NCI-H2227 treated with DMSO at 0.1 percent for 48 hours (cell line): ENCODE results near the gene CRNKL1.

Experiments used
- DNase-seq: peaks from one replicate; lab custom pipeline; 2025; lab: John Stamatoyannopoulos, UW

The CRNKL1 gene

GRCh38 chr20:20052074-20052970, at the start of gene CRNKL1, which contains the start of gene CFAP61:
Gene CRNKL1, minus strand, starts transcription at chr20:20052466. Its CDS starts 124 bp downstream, at chr20:20052342.
Gene CFAP61, plus strand, starts transcription at chr20:20052532. Its CDS starts 4,122 bp downstream, at chr20:20056654.
- DNase-seq: peak; percentile 96

DNA sequence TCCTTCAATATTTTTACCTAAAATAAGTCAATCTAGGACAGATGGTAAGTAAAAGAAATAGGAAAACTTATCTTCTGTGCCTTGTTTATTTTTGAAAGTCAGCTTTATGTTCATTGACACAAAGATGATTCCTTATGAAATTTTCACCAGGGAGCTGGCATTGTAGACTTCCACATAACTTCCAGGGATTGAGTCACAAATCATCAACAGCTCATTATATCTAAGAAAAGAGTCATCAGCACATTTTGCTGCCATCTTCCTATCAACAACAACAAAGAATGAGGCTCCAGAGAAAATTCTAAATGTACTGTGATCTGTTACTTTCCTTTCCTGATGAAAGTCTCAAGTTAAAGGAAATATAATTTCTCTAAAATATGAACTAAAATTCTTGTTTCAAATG, 48.6 kb upstream of the CRNKL1 start:
- no peak for DNase-seq

DNA sequence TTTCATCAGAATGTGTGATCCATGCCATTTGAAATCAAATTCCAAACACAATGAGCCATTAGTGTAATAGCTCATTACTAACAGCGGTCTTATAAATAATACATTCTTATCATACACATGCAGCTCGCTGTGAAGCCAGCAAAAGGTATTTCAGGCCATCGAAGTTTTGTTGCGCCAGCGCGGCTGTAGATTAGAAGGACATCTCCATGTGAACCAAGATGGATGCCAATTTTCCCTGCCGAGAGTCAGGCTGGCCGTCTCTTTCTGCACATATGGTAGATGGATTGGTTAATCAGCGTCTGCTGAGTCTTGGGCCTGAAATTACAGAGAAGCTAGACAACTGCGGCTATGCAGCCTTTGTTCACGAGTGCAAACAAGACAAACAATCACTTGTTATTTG, 44.2 kb upstream of the CRNKL1 start:
- peak; percentile 68 for DNase-seq

GRCh38 chr20:20095114-20095872, 43.0 kb upstream of the CRNKL1 start:
- DNase-seq: no peak

- no peak for DNase-seq
Measured at GRCh38 chr20:20094410-20094809, 42.1 kb upstream of the CRNKL1 start.

DNA sequence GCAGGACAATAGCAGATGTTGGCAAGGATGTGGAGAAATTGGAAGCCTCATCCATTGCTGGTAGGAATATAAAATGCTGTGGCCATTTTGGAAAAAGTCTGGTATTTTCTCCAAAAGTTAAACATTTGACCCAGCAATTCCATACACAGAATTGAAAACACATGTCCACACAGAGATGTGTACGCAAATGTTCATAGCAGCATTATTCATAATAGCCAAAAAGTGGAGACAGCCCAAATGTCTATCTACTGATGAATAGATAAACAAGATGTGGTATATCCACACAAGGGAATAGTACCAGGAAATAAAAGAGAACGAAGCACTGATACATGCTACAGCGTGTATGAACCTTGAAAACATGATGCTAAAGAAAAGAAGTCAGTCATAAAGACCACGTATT, 40.6 kb upstream of the CRNKL1 start:
- no peak for DNase-seq

DNA sequence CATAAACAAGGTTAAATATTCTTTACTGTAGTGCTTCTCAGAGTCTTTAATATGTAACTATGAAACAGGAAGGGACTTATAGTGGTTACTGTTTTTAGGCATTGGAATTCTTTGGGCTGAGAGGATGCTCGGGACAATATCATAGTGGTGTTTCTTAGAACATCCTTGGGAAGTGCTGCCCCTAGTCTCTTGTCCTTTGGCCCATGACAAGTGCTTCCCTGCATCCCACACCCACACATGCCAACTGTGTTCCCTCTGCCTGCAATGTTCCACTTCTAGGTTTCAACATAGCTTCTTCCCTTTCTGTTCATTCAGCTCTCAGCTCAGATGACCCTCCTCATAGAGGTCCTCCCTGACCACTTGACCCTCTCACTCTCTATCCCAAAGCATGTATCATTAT, 37.7 kb upstream of the CRNKL1 start:
- no peak for DNase-seq

DNA sequence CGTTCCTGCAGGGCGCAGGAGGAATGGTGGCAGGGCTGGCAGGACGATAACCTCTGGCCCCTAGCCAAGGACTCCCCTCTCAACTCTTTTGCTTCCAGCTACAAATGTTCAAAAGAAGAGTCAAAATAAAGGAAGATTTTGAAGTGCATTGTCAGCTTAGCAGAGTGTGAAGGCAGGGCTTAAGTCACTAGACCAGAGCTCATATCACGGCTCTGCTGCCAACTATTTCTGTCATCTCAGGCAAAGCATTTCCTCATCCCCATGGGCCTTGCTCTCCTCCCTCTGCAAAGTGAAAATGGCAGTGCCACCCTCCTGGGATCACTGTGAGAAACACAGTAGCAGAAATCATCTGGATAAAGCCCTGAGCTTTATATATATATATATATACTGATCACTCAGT, 36.8 kb upstream of the CRNKL1 start:
- DNase-seq: no peak

DNA sequence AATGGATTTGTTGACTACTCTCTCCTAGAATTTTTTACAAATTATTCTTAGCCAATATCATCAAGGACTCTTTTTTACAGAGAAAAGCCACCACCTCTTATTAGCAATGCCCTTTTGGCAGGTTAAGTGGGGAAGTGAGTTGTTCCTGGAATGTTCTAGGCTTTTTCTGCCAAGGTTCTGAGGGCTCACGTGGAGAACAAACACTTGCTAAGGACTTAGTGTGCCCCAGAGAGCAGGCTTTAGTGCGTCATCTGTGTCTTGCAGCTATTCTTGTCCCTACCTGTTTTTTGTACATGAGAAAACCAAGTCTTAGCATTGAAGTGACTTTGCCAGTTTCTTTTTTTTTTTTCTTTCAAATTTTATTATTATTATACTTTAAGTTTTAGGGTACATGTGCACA, 33.5 kb upstream of the CRNKL1 start:
- DNase-seq: no peak

DNA sequence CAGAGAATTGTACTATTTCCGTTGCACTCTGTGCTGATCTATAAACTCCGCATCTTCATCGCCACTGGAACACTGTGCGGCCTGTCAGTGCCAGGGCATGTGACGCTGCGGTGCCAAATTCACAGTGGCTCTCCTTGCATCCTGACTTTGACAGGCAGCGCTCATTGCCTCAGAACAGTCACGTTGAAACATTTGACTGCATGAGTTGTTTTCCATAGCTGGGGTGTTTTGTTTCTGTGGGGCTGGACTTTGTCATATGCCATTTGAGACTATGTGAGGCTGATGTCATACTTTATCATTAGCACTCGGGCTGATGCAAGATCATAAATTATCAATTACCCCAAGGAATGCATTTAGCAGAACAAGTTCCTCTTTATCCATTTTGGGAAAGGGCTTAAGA, 32.8 kb upstream of the CRNKL1 start:
- no peak for DNase-seq

GRCh38 chr20:20084296-20084752, 32.1 kb upstream of the CRNKL1 start:
- DNase-seq: no peak

DNA sequence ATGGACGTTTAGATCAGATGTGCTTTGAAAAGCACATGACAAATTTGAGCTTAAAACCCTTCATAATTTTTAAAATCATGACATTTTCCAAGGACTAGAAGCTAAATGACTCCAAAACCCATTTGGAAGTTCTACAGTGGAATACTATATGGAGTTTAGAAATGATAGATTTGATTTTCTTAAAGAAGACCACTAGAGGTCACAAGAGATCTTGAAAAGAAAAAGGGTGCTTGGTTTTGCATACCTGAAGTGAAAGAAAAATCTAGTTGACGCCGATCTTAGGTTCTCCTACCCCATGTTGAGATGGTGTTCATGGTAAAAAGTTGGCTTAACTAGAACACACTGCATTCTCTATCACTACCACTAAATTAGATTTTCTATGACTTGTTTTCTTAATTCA, 31.5 kb upstream of the CRNKL1 start:
- peak; percentile 86 for DNase-seq

DNA sequence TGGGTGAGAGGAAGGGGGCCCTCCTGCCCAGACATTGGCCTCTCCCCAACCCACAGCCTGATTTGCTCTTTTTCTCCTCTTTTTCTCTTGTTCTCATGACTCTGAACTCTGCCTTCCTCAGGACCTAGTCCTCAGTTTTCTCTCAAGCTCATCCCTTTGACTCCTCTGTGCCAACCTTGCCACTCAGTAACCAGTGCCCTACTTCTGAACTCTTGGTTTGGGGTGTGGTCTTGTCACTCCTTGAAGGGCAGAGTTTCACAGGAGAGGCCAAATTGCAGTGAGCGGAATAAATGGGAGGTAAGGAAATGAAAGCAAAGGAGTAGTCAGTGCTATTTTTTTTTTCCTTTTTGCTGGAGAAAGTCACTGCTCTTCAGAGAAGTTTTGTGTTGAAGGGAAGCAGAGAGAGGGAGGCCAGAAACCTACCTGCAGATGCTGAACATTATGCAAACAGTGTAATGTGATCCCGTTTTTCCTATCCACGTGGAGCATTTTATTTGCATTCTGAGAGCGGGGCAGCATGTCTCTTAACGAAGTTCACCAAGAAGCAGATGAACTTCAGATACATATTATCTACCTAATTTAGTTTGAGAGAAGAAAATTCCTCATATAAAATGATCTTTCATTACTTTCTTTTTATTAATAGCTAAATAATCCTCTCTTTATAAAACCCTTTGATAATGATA, 27.0 kb upstream of the CRNKL1 start:
- no peak for DNase-seq

- no peak for DNase-seq
Measured at GRCh38 chr20:20078041-20078440, 25.8 kb upstream of the CRNKL1 start.

DNA sequence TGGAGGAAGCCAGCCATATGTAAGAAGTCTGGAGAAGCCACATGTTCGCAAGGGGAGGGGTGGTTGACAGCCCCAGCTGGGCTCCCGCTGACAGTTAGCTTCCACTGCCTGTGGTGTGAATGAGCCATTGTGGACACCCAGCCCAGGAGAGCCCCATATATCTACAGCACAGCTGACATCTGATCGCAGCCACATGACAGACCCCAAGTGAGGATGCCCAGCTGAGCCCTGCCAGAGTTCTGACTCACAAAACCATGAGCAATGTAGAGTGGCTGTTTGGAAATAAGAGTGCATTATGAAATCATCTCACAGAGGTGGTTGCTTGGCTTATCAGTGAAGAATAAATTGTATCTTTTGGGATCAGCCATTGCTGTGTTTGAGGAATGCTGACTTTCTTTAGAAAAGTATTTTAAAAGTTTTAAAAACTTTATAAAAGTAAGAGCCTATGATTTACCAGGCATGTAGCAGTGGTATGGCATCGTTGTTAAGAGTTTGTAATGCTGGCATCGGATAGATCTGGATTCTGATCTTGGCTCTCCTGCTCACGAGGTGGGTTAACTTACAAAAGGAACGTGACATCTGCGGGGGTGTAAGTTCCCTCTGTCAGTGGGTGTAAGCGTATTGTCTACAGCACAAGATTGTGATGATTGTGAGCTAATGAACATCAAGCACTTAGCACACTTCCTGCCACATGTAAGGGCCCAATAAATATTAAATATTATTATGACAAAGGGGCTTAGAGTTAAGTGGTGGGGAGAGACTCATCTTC, 24.2 kb upstream of the CRNKL1 start:
- DNase-seq: no peak

GRCh38 chr20:20075032-20075431, 22.8 kb upstream of the CRNKL1 start:
- DNase-seq: no peak

GRCh38 chr20:20073801-20074371, 21.6 kb upstream of the CRNKL1 start:
- DNase-seq: no peak

DNA sequence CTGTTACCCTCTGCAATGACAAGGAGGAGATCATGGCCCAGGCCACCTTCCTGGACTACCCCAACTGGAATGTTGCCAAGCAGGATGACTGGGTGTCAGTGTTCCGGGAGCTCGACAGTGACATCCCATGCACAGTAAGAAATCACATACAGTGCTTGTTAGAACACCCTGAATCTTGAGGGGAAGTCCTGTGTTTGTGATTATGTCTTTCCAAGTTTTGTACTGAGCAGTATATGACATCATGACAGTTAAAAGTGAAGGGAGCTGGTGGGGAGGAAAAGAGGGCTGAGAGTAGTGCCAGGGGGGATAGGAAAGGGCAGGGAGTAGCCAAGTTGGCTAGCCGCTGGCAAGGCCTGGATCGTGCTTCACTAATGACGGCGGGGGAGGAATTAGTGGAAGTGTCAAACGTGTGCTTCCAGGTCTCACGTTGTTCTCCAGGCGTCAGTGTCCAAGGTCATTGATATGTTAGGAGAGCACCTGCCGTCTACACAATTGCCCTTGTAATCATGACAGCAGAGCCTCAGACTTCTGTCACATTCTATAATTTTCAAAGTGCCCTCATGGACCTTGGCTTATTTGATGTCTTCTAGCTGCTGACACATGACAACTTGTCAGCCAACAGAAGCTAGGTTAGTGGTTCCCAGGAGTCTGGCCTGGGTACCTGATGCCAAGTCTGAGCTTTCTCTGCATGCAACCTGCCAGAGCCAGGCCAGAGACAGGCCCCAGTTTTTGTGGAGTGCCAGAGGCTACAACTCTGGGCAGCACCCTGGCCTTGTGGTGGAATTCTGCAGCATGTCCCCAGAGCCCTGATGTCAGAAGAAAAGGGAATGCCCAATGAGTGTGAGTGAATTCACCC, 18.8 kb upstream of the CRNKL1 start:
- no peak for DNase-seq

GRCh38 chr20:20065361-20065760, 13.1 kb upstream of the CRNKL1 start:
- no peak for DNase-seq

- DNase-seq: no peak
Measured at GRCh38 chr20:20063941-20064702, 11.9 kb upstream of the CRNKL1 start.
